Measurements from ENCODE around the gene LCE1E. TPM values are rescaled to one million over a fixed set of nuclear protein-coding genes. Genes with fewer than 3 reads are reported as not detected.
A peak's percentile ranks its signal among the peaks of the same experiment; 100 is the strongest.

The LCE1E gene
- polyA plus RNA-seq, 4 donors: not detected

DNA sequence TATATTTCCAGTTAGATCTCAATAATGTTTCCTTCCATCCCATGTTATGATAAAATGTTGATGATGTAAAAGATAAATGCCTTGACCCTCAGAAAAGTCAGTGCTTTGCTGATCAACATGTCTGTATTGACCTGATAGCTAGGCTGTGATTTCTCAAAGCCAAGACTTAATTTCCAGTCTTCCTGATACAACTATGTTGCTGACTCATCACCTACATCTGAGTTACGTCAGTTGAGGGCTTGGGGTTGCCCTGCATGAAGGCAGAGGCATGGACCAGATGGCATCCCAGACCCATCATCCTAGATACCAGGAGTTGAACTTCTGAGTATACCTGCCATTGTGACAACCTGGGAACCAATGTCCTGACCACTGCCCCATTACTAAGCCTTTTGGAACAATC lies 15.3 kb downstream of the LCE1E start:
- no peaks in the 10 kb centered on the region for H3K27me3 ChIP-seq (ENCODE audit: control insufficient read depth in 3 of 3, insufficient read depth in 3 of 3, low read length in 3 of 3)
- FAIRE-seq (no peak), DNase-seq (no peak)
- 54 to 63% (median 57%) methylated on average over 1 of the region's 1 CpG for WGBS, 3 donors
- no peak overlapping the region for H3K27ac ChIP-seq (ENCODE audit: low read depth in 1 of 3, low read length in 2 of 3)
- H3K9me3 ChIP-seq (ENCODE audit: control insufficient read depth in 2 of 2, insufficient read depth in 1 of 2, low read depth in 1 of 2, low read length in 1 of 2): no peaks in the 10 kb centered on the region
- H3K4me3 ChIP-seq (ENCODE audit: low read depth in 1 of 3, low read length in 3 of 3): no peak overlapping the region
- H3K36me3 ChIP-seq (ENCODE audit: control insufficient read depth in 3 of 3, insufficient read depth in 2 of 3, low read depth in 1 of 3, low read length in 3 of 3): no peaks in the 10 kb centered on the region
- no peaks in the 10 kb centered on the region for H3K4me1 ChIP-seq (ENCODE audit: control insufficient read depth in 3 of 3, insufficient read depth in 2 of 3, low read depth in 1 of 3, low read length in 2 of 3)

GRCh38 chr1:152806576-152806975 lies 20.5 kb downstream of the LCE1E start, which contains the start of gene LCE1C:
Gene LCE1C, minus strand, starts transcription at chr1:152806651. Its CDS starts 1,173 bp downstream, at chr1:152805478.
- FAIRE-seq (no peak), DNase-seq (no peak)
- H3K27me3 ChIP-seq (ENCODE audit: control insufficient read depth in 3 of 3, insufficient read depth in 3 of 3, low read length in 3 of 3): no peaks in the 10 kb centered on the region
- H3K4me3 ChIP-seq (ENCODE audit: low read depth in 1 of 3, low read length in 3 of 3): no peak within 1 kb of the TSS
- WGBS, 3 donors: 41 to 57% (median 45%) methylated on average over 3 of the region's 3 CpGs
- H3K9me3 ChIP-seq (ENCODE audit: control insufficient read depth in 2 of 2, insufficient read depth in 1 of 2, low read depth in 1 of 2, low read length in 1 of 2): no peaks in the 10 kb centered on the region
- no peak within 1 kb of the TSS for H3K27ac ChIP-seq (ENCODE audit: low read depth in 1 of 3, low read length in 2 of 3)
- no peaks in the 10 kb centered on the region for H3K4me1 ChIP-seq (ENCODE audit: control insufficient read depth in 3 of 3, insufficient read depth in 2 of 3, low read depth in 1 of 3, low read length in 2 of 3)
- H3K36me3 ChIP-seq (ENCODE audit: control insufficient read depth in 3 of 3, insufficient read depth in 2 of 3, low read depth in 1 of 3, low read length in 3 of 3): no peaks in the 10 kb centered on the region

- Histone ChIP-seq H3K27ac (ENCODE audit: low read depth in 1 of 3, low read length in 2 of 3) (no peak overlapping the region), H3K36me3 (ENCODE audit: control insufficient read depth in 3 of 3, insufficient read depth in 2 of 3, low read depth in 1 of 3, low read length in 3 of 3) (no peaks in the 10 kb centered on the region), H3K9me3 (ENCODE audit: control insufficient read depth in 2 of 2, insufficient read depth in 1 of 2, low read depth in 1 of 2, low read length in 1 of 2) (no peaks in the 10 kb centered on the region), H3K27me3 (ENCODE audit: control insufficient read depth in 3 of 3, insufficient read depth in 3 of 3, low read length in 3 of 3) (no peaks in the 10 kb centered on the region), H3K4me3 (ENCODE audit: low read depth in 1 of 3, low read length in 3 of 3) (no peak overlapping the region), H3K4me1 (ENCODE audit: control insufficient read depth in 3 of 3, insufficient read depth in 2 of 3, low read depth in 1 of 3, low read length in 2 of 3) (no peaks in the 10 kb centered on the region)
- WGBS, 3 donors: 61 to 77% (median 76%) methylated on average over 2 of the region's 2 CpGs
- FAIRE-seq: no peak
- no peak for DNase-seq
Observed at GRCh38 chr1:152811050-152811449, 25.0 kb downstream of the LCE1E start.

- DNase-seq (no peak), FAIRE-seq (no peak)
- Histone ChIP-seq H3K4me1 (ENCODE audit: control insufficient read depth in 3 of 3, insufficient read depth in 2 of 3, low read depth in 1 of 3, low read length in 2 of 3) (no peaks in the 10 kb centered on the region), H3K4me3 (ENCODE audit: low read depth in 1 of 3, low read length in 3 of 3) (no peak within 1 kb of the TSS), H3K27me3 (ENCODE audit: control insufficient read depth in 3 of 3, insufficient read depth in 3 of 3, low read length in 3 of 3) (no peaks in the 10 kb centered on the region), H3K27ac (ENCODE audit: low read depth in 1 of 3, low read length in 2 of 3) (no peak within 1 kb of the TSS), H3K9me3 (ENCODE audit: control insufficient read depth in 2 of 2, insufficient read depth in 1 of 2, low read depth in 1 of 2, low read length in 1 of 2) (no peaks in the 10 kb centered on the region), H3K36me3 (ENCODE audit: control insufficient read depth in 3 of 3, insufficient read depth in 2 of 3, low read depth in 1 of 3, low read length in 3 of 3) (no peaks in the 10 kb centered on the region)
- 60 to 94% (median 80%) methylated on average over 2 of the region's 2 CpGs for WGBS, 3 donors
Observed at GRCh38 chr1:152811671-152812070, 25.6 kb downstream of the LCE1E start, which contains the start of gene LCE1B. Gene LCE1B, plus strand, starts transcription at chr1:152811971. Its CDS starts 476 bp downstream, at chr1:152812447.

DNA sequence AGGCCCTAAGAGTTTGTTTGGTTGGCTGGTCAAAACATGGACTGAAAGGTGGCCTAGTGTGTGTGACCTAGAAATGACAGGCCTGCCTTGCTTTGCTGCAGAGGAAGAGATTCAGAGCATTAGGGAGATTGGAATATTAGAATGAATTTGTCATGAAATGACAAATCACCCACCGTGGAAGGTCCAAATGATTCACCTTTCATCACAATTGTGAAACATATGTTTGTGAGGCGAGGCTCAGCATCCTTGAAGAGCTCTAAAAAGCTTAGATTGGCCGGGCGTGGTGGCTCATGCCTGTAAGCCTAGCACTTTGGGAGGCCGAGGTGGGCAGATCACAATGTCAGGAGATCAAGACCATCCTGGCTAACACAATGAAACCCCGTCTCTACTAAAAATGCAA lies 31.3 kb downstream of the LCE1E start:
- H3K27ac ChIP-seq (ENCODE audit: low read depth in 1 of 3, low read length in 2 of 3): no peak overlapping the region
- H3K36me3 ChIP-seq (ENCODE audit: control insufficient read depth in 3 of 3, insufficient read depth in 2 of 3, low read depth in 1 of 3, low read length in 3 of 3): no peaks in the 10 kb centered on the region
- WGBS, 3 donors: 82 to 89% (median 82%) methylated on average over 6 of the region's 6 CpGs
- no peaks in the 10 kb centered on the region for H3K4me1 ChIP-seq (ENCODE audit: control insufficient read depth in 3 of 3, insufficient read depth in 2 of 3, low read depth in 1 of 3, low read length in 2 of 3)
- FAIRE-seq: no peak
- no peaks in the 10 kb centered on the region for H3K27me3 ChIP-seq (ENCODE audit: control insufficient read depth in 3 of 3, insufficient read depth in 3 of 3, low read length in 3 of 3)
- H3K4me3 ChIP-seq (ENCODE audit: low read depth in 1 of 3, low read length in 3 of 3): no peak overlapping the region
- no peaks in the 10 kb centered on the region for H3K9me3 ChIP-seq (ENCODE audit: control insufficient read depth in 2 of 2, insufficient read depth in 1 of 2, low read depth in 1 of 2, low read length in 1 of 2)
- no peak for DNase-seq

- no peak overlapping the region for H3K27ac ChIP-seq (ENCODE audit: low read depth in 1 of 3, low read length in 2 of 3)
- no peaks in the 10 kb centered on the region for H3K4me1 ChIP-seq (ENCODE audit: control insufficient read depth in 3 of 3, insufficient read depth in 2 of 3, low read depth in 1 of 3, low read length in 2 of 3)
- H3K27me3 ChIP-seq (ENCODE audit: control insufficient read depth in 3 of 3, insufficient read depth in 3 of 3, low read length in 3 of 3): peaks cover 0 to 3% (median 2%) of the 10 kb centered on the region in 3 donors
- no peak for DNase-seq
- no peaks in the 10 kb centered on the region for H3K36me3 ChIP-seq (ENCODE audit: control insufficient read depth in 3 of 3, insufficient read depth in 2 of 3, low read depth in 1 of 3, low read length in 3 of 3)
- H3K4me3 ChIP-seq (ENCODE audit: low read depth in 1 of 3, low read length in 3 of 3): no peak overlapping the region
- 36 to 40% (median 37%) methylated on average over 5 of the region's 5 CpGs for WGBS, 3 donors
- no peaks in the 10 kb centered on the region for H3K9me3 ChIP-seq (ENCODE audit: control insufficient read depth in 2 of 2, insufficient read depth in 1 of 2, low read depth in 1 of 2, low read length in 1 of 2)
- FAIRE-seq: no peak
Observed at GRCh38 chr1:152823294-152823693, 37.2 kb downstream of the LCE1E start.

DNA sequence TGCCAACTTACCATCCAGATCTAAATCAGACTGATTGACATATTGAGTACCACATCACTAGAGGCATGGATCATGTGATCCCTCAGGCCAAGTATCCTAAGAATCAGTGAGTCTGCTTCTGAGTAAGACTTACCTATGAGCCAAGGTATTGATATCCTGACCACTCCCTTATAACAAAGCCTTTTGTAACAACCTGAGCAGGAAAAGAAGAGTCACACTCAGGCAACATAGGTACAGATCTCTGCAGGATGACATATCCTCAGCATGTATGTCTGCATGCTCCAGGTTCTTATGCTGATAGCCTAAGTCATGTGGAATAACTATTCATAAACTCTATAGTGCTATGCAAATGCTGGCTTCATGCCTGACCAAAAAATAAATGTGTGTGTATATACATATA lies 38.9 kb downstream of the LCE1E start:
- FAIRE-seq (no peak), DNase-seq (no peak)
- H3K9me3 ChIP-seq (ENCODE audit: control insufficient read depth in 2 of 2, insufficient read depth in 1 of 2, low read depth in 1 of 2, low read length in 1 of 2): no peaks in the 10 kb centered on the region

GRCh38 chr1:152827173-152827572 lies 41.1 kb downstream of the LCE1E start, which contains the start of gene LCE1A:
Gene LCE1A, plus strand, starts transcription at chr1:152827473. Its CDS starts 0 bp downstream, at chr1:152827473.
- 80 to 86% (median 81%) methylated on average over 2 of the region's 2 CpGs for WGBS, 3 donors
- Histone ChIP-seq H3K36me3 (ENCODE audit: control insufficient read depth in 3 of 3, insufficient read depth in 2 of 3, low read depth in 1 of 3, low read length in 3 of 3) (no peaks in the 10 kb centered on the region), H3K4me3 (ENCODE audit: low read depth in 1 of 3, low read length in 3 of 3) (no peak within 1 kb of the TSS), H3K9me3 (ENCODE audit: control insufficient read depth in 2 of 2, insufficient read depth in 1 of 2, low read depth in 1 of 2, low read length in 1 of 2) (no peaks in the 10 kb centered on the region), H3K27me3 (ENCODE audit: control insufficient read depth in 3 of 3, insufficient read depth in 3 of 3, low read length in 3 of 3) (peaks cover 0 to 5% (median 2%) of the 10 kb centered on the region in 3 donors), H3K27ac (ENCODE audit: low read depth in 1 of 3, low read length in 2 of 3) (no peak within 1 kb of the TSS), H3K4me1 (ENCODE audit: control insufficient read depth in 3 of 3, insufficient read depth in 2 of 3, low read depth in 1 of 3, low read length in 2 of 3) (no peaks in the 10 kb centered on the region)
- no peak for FAIRE-seq
- DNase-seq: no peak

More for the DNA sequence above, 38.9 kb downstream of the LCE1E start:
- Histone ChIP-seq H3K27me3 (ENCODE audit: control insufficient read depth in 3 of 3, insufficient read depth in 3 of 3, low read length in 3 of 3) (peaks cover 0 to 5% (median 2%) of the 10 kb centered on the region in 3 donors), H3K36me3 (ENCODE audit: control insufficient read depth in 3 of 3, insufficient read depth in 2 of 3, low read depth in 1 of 3, low read length in 3 of 3) (no peaks in the 10 kb centered on the region), H3K4me3 (ENCODE audit: low read depth in 1 of 3, low read length in 3 of 3) (no peak overlapping the region), H3K27ac (ENCODE audit: low read depth in 1 of 3, low read length in 2 of 3) (no peak overlapping the region), H3K4me1 (ENCODE audit: control insufficient read depth in 3 of 3, insufficient read depth in 2 of 3, low read depth in 1 of 3, low read length in 2 of 3) (no peaks in the 10 kb centered on the region)

DNA sequence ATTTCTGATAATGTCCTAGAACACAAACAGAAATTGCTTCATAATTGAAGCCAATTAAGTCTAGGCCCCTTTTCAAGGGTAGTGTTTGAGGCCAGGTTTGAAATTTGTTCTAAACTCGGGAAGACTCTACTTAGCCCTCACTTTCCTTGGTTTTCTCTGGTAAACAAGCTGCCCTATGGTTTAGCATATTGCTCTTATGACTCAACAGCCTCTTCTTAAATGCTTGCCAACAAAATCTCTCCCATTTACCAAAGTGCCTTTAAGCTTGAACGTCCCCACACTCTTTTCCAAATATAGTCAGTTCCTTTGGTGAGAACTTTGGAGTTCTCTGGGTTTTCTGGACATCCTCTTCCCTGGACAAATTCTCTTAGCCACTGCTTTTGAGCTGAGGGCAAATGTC lies 50.8 kb downstream of the LCE1E start:
- 42 to 44% (median 43%) methylated on average over 2 of the region's 2 CpGs for WGBS, 3 donors
- Histone ChIP-seq H3K4me1 (ENCODE audit: control insufficient read depth in 3 of 3, insufficient read depth in 2 of 3, low read depth in 1 of 3, low read length in 2 of 3) (no peaks in the 10 kb centered on the region), H3K9me3 (ENCODE audit: control insufficient read depth in 2 of 2, insufficient read depth in 1 of 2, low read depth in 1 of 2, low read length in 1 of 2) (no peaks in the 10 kb centered on the region), H3K4me3 (ENCODE audit: low read depth in 1 of 3, low read length in 3 of 3) (no peak overlapping the region), H3K36me3 (ENCODE audit: control insufficient read depth in 3 of 3, insufficient read depth in 2 of 3, low read depth in 1 of 3, low read length in 3 of 3) (no peaks in the 10 kb centered on the region), H3K27ac (ENCODE audit: low read depth in 1 of 3, low read length in 2 of 3) (peak overlapping the region in 1 of 3 donors; percentile 16), H3K27me3 (ENCODE audit: control insufficient read depth in 3 of 3, insufficient read depth in 3 of 3, low read length in 3 of 3) (no peaks in the 10 kb centered on the region)
- FAIRE-seq (no peak), DNase-seq (no peak)

Data from small intestine (tissue), 7 donors.